ENCODE measurements around the gene NUMB. TPM values are rescaled to one million over a fixed set of nuclear protein-coding genes. Genes with fewer than 3 reads are reported as not detected.

NUMB gene
- 10 to 100 TPM; 44.5 to 46.4 TPM for total RNA-seq

- H3K4me3 Mint-ChIP-seq: peak within 1 kb of the TSS; percentile 91
- no peaks in the 10 kb centered on the region for H3K27me3 Mint-ChIP-seq
- H3K9me3 Mint-ChIP-seq: no peaks in the 10 kb centered on the region
- H3K4me1 Mint-ChIP-seq: peaks cover 43% of the 10 kb centered on the region
- peak within 1 kb of the TSS; percentile 81 for H3K27ac Mint-ChIP-seq
- H3K36me3 Mint-ChIP-seq (ENCODE audit: low read depth): peaks cover 7% of the 10 kb centered on the region
- peak; percentile 98 for DNase-seq
- CTCF ChIA-PET: interaction anchor here (0.6 to 4.3 kb wide), 4 partner anchors 10 to 163 kb away, joined by 3 to 33 read pairs (median 10); no protein-coding TSS in a partner anchor
- POLR2A ChIA-PET: interaction anchor here (0.6 to 3.1 kb wide), 11 partner anchors 10 to 431 kb away, joined by 3 to 21 read pairs (median 6); partner anchors contain the start of genes ACOT2, PSEN1, RBM25 and RIOX1
Observed at GRCh38 chr14:73458183-73458976, at the start of gene NUMB. Gene NUMB (minus strand): TSS chr14:73458546. CDS start chr14:73355751, 102,795 bp downstream.

- no peaks in the 10 kb centered on the region for H3K27me3 Mint-ChIP-seq
- ChIA-PET POLR2A (interaction anchor here (0.7 to 1.6 kb wide), 4 partner anchors 9 to 65 kb away, joined by 3 to 5 read pairs (median 4); partner anchors contain the start of genes ACOT2 and RIOX1), CTCF (interaction anchor here (1.0 to 1.4 kb wide), 3 partner anchors 65 to 130 kb away, joined by 3 to 4 read pairs (median 4); partner anchors contain the start of gene ACOT2)
- H3K36me3 Mint-ChIP-seq (ENCODE audit: low read depth): peaks cover 4% of the 10 kb centered on the region
- H3K27ac Mint-ChIP-seq: no peak overlapping the region
- H3K4me3 Mint-ChIP-seq: no peak overlapping the region
- DNase-seq: no peak
- peaks cover 4% of the 10 kb centered on the region for H3K4me1 Mint-ChIP-seq
- no peaks in the 10 kb centered on the region for H3K9me3 Mint-ChIP-seq
Observed at GRCh38 chr14:73503648-73504047, 45.3 kb upstream of the NUMB start.

GRCh38 chr14:73502017-73502619, 43.8 kb upstream of the NUMB start:
- no peaks in the 10 kb centered on the region for H3K9me3 Mint-ChIP-seq
- DNase-seq: no peak
- peaks cover 4% of the 10 kb centered on the region for H3K36me3 Mint-ChIP-seq (ENCODE audit: low read depth)
- ChIA-PET POLR2A (interaction anchor here (2.2 kb wide), 1 partner anchor 11 kb away, joined by 7 read pairs; the partner anchor contains the start of gene RIOX1), CTCF (interaction anchor here (0.6 kb wide), 1 partner anchor 360 kb away, joined by 3 read pairs; no protein-coding TSS in a partner anchor)
- H3K27ac Mint-ChIP-seq: no peak overlapping the region
- no peak overlapping the region for H3K4me3 Mint-ChIP-seq
- H3K27me3 Mint-ChIP-seq: no peaks in the 10 kb centered on the region
- H3K4me1 Mint-ChIP-seq: peaks cover 4% of the 10 kb centered on the region

GRCh38 chr14:73500360-73500759, 42.0 kb upstream of the NUMB start:
- DNase-seq: no peak
- no peak overlapping the region for H3K27ac Mint-ChIP-seq
- POLR2A ChIA-PET: interaction anchor here (1.1 kb wide), 1 partner anchor 580 kb away, joined by 5 read pairs; no protein-coding TSS in a partner anchor

GRCh38 chr14:73494593-73494992, 36.2 kb upstream of the NUMB start:
- ChIA-PET CTCF (no interaction called here), POLR2A (interaction anchor here (1.5 kb wide), 1 partner anchor 75 kb away, joined by 3 read pairs; the partner anchor contains the start of gene ACOT2)
- Mint-ChIP-seq H3K9me3 (no peaks in the 10 kb centered on the region), H3K27me3 (peaks cover 3% of the 10 kb centered on the region), H3K4me1 (peaks cover 44% of the 10 kb centered on the region), H3K36me3 (ENCODE audit: low read depth) (peaks cover 42% of the 10 kb centered on the region), H3K27ac (no peak overlapping the region), H3K4me3 (no peak overlapping the region)
- DNase-seq: no peak

More at GRCh38 chr14:73500360-73500759, 42.0 kb upstream of the NUMB start:
- no peaks in the 10 kb centered on the region for H3K27me3 Mint-ChIP-seq
- peaks cover 9% of the 10 kb centered on the region for H3K4me1 Mint-ChIP-seq
- no peaks in the 10 kb centered on the region for H3K9me3 Mint-ChIP-seq
- CTCF ChIA-PET: interaction anchor here (0.9 to 1.0 kb wide), 2 partner anchors 8 to 9 kb away, joined by 4 read pairs; partner anchors contain the start of gene RIOX1
- no peak overlapping the region for H3K4me3 Mint-ChIP-seq
- H3K36me3 Mint-ChIP-seq (ENCODE audit: low read depth): peaks cover 11% of the 10 kb centered on the region

- Mint-ChIP-seq H3K4me3 (peak overlapping the region; percentile 77), H3K27me3 (peaks cover 9% of the 10 kb centered on the region), H3K4me1 (peaks cover 46% of the 10 kb centered on the region), H3K36me3 (ENCODE audit: low read depth) (peaks cover 42% of the 10 kb centered on the region), H3K9me3 (no peaks in the 10 kb centered on the region), H3K27ac (no peak overlapping the region)
- no peak for DNase-seq
- ChIA-PET CTCF (interaction anchor here (0.9 kb wide), 1 partner anchor 77 kb away, joined by 4 read pairs; no protein-coding TSS in a partner anchor), POLR2A (interaction anchor here (0.7 kb wide), 1 partner anchor 76 kb away, joined by 3 read pairs; the partner anchor contains the start of gene ACOT2)
Observed at GRCh38 chr14:73492670-73493069, 34.3 kb upstream of the NUMB start.

GRCh38 chr14:73492043-73492552, 33.8 kb upstream of the NUMB start:
- H3K36me3 Mint-ChIP-seq (ENCODE audit: low read depth): peaks cover 42% of the 10 kb centered on the region
- peak overlapping the region; percentile 54 for H3K27ac Mint-ChIP-seq
- H3K4me1 Mint-ChIP-seq: peaks cover 46% of the 10 kb centered on the region

GRCh38 chr14:73491256-73492042, 33.1 kb upstream of the NUMB start:
- Mint-ChIP-seq H3K9me3 (no peaks in the 10 kb centered on the region), H3K4me1 (peaks cover 45% of the 10 kb centered on the region), H3K4me3 (peak overlapping the region; percentile 81), H3K27me3 (peaks cover 12% of the 10 kb centered on the region), H3K36me3 (ENCODE audit: low read depth) (peaks cover 41% of the 10 kb centered on the region), H3K27ac (peak overlapping the region; percentile 74)
- ChIA-PET POLR2A (interaction anchor here (1.0 to 2.4 kb wide), 30 partner anchors 8 to 465 kb away, joined by 3 to 44 read pairs (median 6); partner anchors contain the start of genes ACOT2, ACOT4, ACOT6 and DNAL1), CTCF (interaction anchor here (0.8 to 2.5 kb wide), 8 partner anchors 9 to 196 kb away, joined by 3 to 11 read pairs (median 5); partner anchors contain the start of gene ACOT2)
- DNase-seq: peak; percentile 79

More at GRCh38 chr14:73492043-73492552, 33.8 kb upstream of the NUMB start:
- Mint-ChIP-seq H3K9me3 (no peaks in the 10 kb centered on the region), H3K4me3 (peak overlapping the region; percentile 77), H3K27me3 (peaks cover 12% of the 10 kb centered on the region)
- DNase-seq: no peak
- CTCF ChIA-PET: interaction anchor here (0.8 to 2.5 kb wide), 4 partner anchors 17 to 197 kb away, joined by 3 to 11 read pairs (median 6); no protein-coding TSS in a partner anchor
- POLR2A ChIA-PET: interaction anchor here (1.0 to 2.4 kb wide), 12 partner anchors 11 to 433 kb away, joined by 3 to 44 read pairs (median 9); partner anchors contain the start of genes ACOT2, NUMB, PTGR2 and RBM25

- Mint-ChIP-seq H3K27ac (no peak overlapping the region), H3K36me3 (ENCODE audit: low read depth) (peaks cover 28% of the 10 kb centered on the region), H3K4me3 (peak overlapping the region; percentile 37), H3K9me3 (no peaks in the 10 kb centered on the region), H3K27me3 (peaks cover 12% of the 10 kb centered on the region), H3K4me1 (peaks cover 36% of the 10 kb centered on the region)
- ChIA-PET CTCF (interaction anchor here (2.5 kb wide), 1 partner anchor 194 kb away, joined by 11 read pairs; no protein-coding TSS in a partner anchor), POLR2A (interaction anchor here (1.1 to 2.4 kb wide), 3 partner anchors 32 to 136 kb away, joined by 4 to 44 read pairs (median 4); partner anchors contain the start of gene ACOT2)
- no peak for DNase-seq
Observed at GRCh38 chr14:73489481-73490175, 31.3 kb upstream of the NUMB start.

- DNase-seq: no peak
- Mint-ChIP-seq H3K4me3 (no peak overlapping the region), H3K27me3 (peaks cover 2% of the 10 kb centered on the region), H3K36me3 (ENCODE audit: low read depth) (no peaks in the 10 kb centered on the region), H3K4me1 (peaks cover 1% of the 10 kb centered on the region), H3K9me3 (no peaks in the 10 kb centered on the region), H3K27ac (no peak overlapping the region)
- CTCF ChIA-PET: no interaction called here
- POLR2A ChIA-PET: no interaction called here
Observed at GRCh38 chr14:73478684-73479083, 20.3 kb upstream of the NUMB start.

GRCh38 chr14:73477618-73478266, 19.4 kb upstream of the NUMB start:
- Mint-ChIP-seq H3K4me1 (peaks cover 1% of the 10 kb centered on the region), H3K36me3 (ENCODE audit: low read depth) (no peaks in the 10 kb centered on the region), H3K27me3 (peaks cover under 1% of the 10 kb centered on the region), H3K27ac (no peak overlapping the region), H3K9me3 (no peaks in the 10 kb centered on the region), H3K4me3 (no peak overlapping the region)
- ChIA-PET CTCF (interaction anchor here (1.2 kb wide), 1 partner anchor 305 kb away, joined by 4 read pairs; no protein-coding TSS in a partner anchor), POLR2A (interaction anchor here (1.2 kb wide), 1 partner anchor 13 kb away, joined by 4 read pairs; the partner anchor contains the start of gene RIOX1)
- no peak for DNase-seq
